NT2/D1 (cell line): ENCODE data around the gene OSER1.

Experiments used
- DNase-seq: peaks from one replicate; pipeline ENCODE4 v3.0.0-alpha.2; 2011; ENCODE audit warnings: low read depth, low spot score
- H3K27me3 ChIP-seq: 2 replicates; pipeline ENCODE4 v1.6.0; 2011; ENCODE audit warnings: mild to moderate bottlenecking; ENCODE audit not compliant: insufficient read length, insufficient read depth
- H3K36me3 ChIP-seq: 2 replicates; pipeline ENCODE4 v1.6.1; 2011; ENCODE audit warnings: mild to moderate bottlenecking, low read length, mixed read lengths; ENCODE audit not compliant: insufficient read depth, insufficient read length
- H3K4me1 ChIP-seq: 2 replicates; pipeline ENCODE4 v1.5.1; 2011; ENCODE audit not compliant: insufficient read depth, insufficient read length
- H3K4me3 ChIP-seq: 2 replicates; pipeline ENCODE4 v1.5.1; 2011; ENCODE audit warnings: low read depth; ENCODE audit not compliant: insufficient read length
- H3K9ac ChIP-seq: 2 replicates; pipeline ENCODE4 v1.6.0; 2011; ENCODE audit warnings: low read depth; ENCODE audit not compliant: insufficient read length
- H3K9me3 ChIP-seq: 2 replicates; pipeline ENCODE4 v1.5.1; 2011; ENCODE audit warnings: mild to moderate bottlenecking, low read length; ENCODE audit not compliant: insufficient read depth
- SUZ12 ChIP-seq: IDR thresholded peaks from 2 replicates; pipeline ENCODE4 v1.6.1; 2011; ENCODE audit not compliant: insufficient read length, insufficient read depth; ENCODE audit errors: extremely low read depth
- YY1 ChIP-seq: IDR thresholded peaks from 2 replicates; pipeline ENCODE4 v1.6.1; 2011; ENCODE audit not compliant: insufficient read length, insufficient read depth
- ZNF274 ChIP-seq: IDR thresholded peaks from 2 replicates; pipeline ENCODE4 v1.6.1; 2011; ENCODE audit warnings: mild to moderate bottlenecking, low read depth, low read length

Gene OSER1

GRCh38 chr20:44218446-44218845 is 7.9 kb upstream of the OSER1 start:
- Histone ChIP-seq H3K36me3 (peaks cover 9% of the 10 kb centered on the region), H3K27me3 (no peaks in the 10 kb centered on the region), H3K4me1 (peaks cover 3% of the 10 kb centered on the region), H3K9ac (no peak overlapping the region), H3K4me3 (no peak overlapping the region), H3K9me3 (no peaks in the 10 kb centered on the region)
- DNase-seq = no peak
- TF ChIP-seq YY1 (no peak), SUZ12 (no peak), ZNF274 (no peak)

DNA sequence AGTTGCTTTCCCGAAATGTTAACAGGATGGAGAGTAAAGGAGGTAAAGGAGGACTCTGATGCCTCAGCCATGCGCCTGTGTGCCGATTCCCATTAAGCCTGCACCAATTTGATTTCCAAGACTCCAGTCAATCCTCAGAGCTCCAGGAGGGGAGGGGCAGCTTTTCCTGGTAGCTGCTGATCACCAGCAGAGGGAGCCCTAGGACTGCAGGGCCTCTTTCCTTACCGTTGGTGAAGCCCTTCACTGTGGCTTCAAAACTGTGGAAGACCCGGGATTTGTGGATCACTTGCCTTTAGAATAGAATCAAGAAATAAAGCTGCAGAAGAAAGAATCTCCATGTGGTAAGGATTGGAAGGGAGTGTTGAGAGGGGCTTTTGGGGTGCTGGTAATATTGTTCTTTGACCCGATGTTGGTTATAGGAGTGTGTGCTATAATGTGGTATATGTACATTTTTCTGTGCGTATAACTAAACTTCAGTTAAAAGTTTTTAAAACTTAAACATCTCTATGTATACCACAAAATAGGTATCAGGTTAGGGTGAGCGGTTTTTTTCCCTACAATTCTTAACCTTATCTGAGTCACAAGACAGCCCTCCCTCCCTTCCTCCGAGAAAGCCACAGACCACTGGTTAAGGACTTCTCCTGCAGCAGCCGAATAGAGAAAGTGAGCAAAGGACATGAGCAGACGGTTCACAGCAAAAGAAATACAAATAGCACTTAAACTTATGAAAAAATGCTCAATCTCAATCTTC is 6.9 kb upstream of the OSER1 start:
- Histone ChIP-seq H3K9ac (no peak overlapping the region), H3K4me3 (no peak overlapping the region), H3K36me3 (peaks cover 9% of the 10 kb centered on the region), H3K27me3 (no peaks in the 10 kb centered on the region), H3K9me3 (no peaks in the 10 kb centered on the region), H3K4me1 (peaks cover 3% of the 10 kb centered on the region)
- DNase-seq = peak; percentile 79
- TF ChIP-seq ZNF274 (no peak), SUZ12 (no peak), YY1 (no peak)

- peaks cover 9% of the 10 kb centered on the region for H3K36me3 ChIP-seq
- DNase-seq = no peak
- TF ChIP-seq SUZ12 (no peak), YY1 (no peak), ZNF274 (no peak)
- no peaks in the 10 kb centered on the region for H3K9me3 ChIP-seq
- H3K4me3 ChIP-seq = no peak overlapping the region
- H3K4me1 ChIP-seq = no peaks in the 10 kb centered on the region
- no peak overlapping the region for H3K9ac ChIP-seq
- no peaks in the 10 kb centered on the region for H3K27me3 ChIP-seq
Observed at GRCh38 chr20:44215125-44215524, 4.6 kb upstream of the OSER1 start.

- H3K36me3 ChIP-seq = peaks cover 9% of the 10 kb centered on the region
- TF ChIP-seq YY1 (no peak), ZNF274 (no peak), SUZ12 (no peak)
- DNase-seq = no peak
- H3K27me3 ChIP-seq = no peaks in the 10 kb centered on the region
- no peaks in the 10 kb centered on the region for H3K9me3 ChIP-seq
- no peaks in the 10 kb centered on the region for H3K4me1 ChIP-seq
- H3K4me3 ChIP-seq = no peak overlapping the region
- H3K9ac ChIP-seq = no peak overlapping the region
Observed at GRCh38 chr20:44212792-44213191, 2.2 kb upstream of the OSER1 start.

DNA sequence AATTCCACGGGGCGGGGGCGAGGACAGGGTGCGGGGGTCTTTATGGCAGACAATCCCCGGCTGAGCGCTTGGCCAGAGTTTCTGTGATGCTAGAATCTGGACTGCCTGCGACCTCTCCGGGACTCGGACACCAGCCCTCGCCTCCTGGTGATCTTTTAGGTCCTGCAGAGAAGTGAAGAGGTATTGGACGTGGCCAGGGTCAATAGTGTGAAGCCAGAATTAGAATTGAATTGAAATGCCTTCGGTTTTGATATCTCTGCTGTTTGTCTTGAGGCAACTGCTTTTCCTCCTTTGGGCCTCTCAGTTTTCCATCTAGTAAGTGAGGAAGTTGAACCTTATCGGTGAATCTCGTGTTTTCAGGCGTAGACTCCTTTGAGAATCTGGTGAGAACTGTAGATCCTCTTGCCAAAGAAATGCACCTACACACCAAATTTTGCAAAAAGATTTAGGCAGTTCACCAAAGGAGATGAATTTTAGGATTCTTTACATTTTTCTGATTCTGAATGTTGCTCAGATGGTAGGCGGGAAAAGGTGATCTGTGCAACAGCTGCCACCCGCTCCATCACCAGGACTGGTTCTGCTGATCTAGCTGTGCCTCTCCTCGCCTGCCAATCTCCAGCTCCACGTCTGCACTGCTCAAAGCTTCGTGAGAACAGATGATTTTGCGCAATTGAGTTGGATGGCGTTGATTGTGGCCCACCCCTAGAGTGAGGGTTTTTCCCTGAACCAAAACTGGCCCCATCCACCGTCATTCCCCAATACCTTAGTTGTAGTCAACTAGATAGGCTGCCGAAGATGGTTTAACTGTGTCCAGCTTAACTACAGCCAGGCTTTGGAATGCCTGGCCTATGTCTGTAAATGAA is 837 bp upstream of the OSER1 start:
- no peaks in the 10 kb centered on the region for H3K27me3 ChIP-seq
- peak overlapping the region; percentile 93 for H3K9ac ChIP-seq
- H3K36me3 ChIP-seq = peaks cover 8% of the 10 kb centered on the region
- H3K4me3 ChIP-seq = peak overlapping the region; percentile 76
- no peak for DNase-seq
- no peaks in the 10 kb centered on the region for H3K9me3 ChIP-seq
- H3K4me1 ChIP-seq = no peaks in the 10 kb centered on the region
- TF ChIP-seq ZNF274 = no peak
- no peak for TF ChIP-seq SUZ12
- TF ChIP-seq YY1 = no peak

GRCh38 chr20:44209686-44210405 is 725 bp downstream of the OSER1 start:
- Histone ChIP-seq H3K27me3 (no peaks in the 10 kb centered on the region), H3K36me3 (peaks cover 19% of the 10 kb centered on the region), H3K4me3 (peak overlapping the region; percentile 94), H3K9ac (peak overlapping the region; percentile 96), H3K4me1 (no peaks in the 10 kb centered on the region), H3K9me3 (no peaks in the 10 kb centered on the region)
- DNase-seq = no peak
- TF ChIP-seq SUZ12 = no peak
- no peak for TF ChIP-seq ZNF274
- no peak for TF ChIP-seq YY1

DNA sequence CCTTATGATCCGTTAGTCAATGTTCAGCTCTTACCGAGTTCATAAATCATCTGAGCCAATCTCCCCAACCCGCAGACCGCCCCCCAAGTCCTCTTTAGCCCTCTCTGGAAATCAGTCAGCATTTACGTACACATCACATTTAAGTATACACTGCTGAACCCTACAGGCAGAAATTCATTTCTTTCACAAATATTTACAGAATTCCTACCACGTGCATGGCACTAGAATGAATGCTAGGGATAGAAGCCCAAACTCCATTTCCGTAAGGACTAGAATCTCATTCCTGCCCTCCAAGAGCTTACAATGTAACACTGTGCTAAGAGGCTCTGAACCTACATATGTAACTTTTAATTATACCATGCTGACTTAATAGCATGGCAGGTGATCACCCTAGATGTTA is 1.8 kb downstream of the OSER1 start:
- TF ChIP-seq SUZ12 (no peak), ZNF274 (no peak), YY1 (no peak)
- no peak for DNase-seq
- Histone ChIP-seq H3K9ac (peak overlapping the region; percentile 37), H3K9me3 (no peaks in the 10 kb centered on the region), H3K4me1 (no peaks in the 10 kb centered on the region), H3K27me3 (no peaks in the 10 kb centered on the region), H3K4me3 (peak overlapping the region; percentile 94), H3K36me3 (peaks cover 24% of the 10 kb centered on the region)
